NCI-H1930 (cell line): ENCODE results near the gene USP2.

Source experiments
- DNase-seq, 2 experiments: peaks; one replicate each; lab custom pipeline; 2025; lab: John Stamatoyannopoulos, UW

USP2 gene

GRCh38 chr11:119323532-119324033 lies 57.9 kb downstream of the USP2 start:
- DNase-seq, result peak; percentile 36 to 56

- no peak for DNase-seq
These were observed 58.5 kb downstream of the USP2 start for GRCh38 chr11:119322921-119323531.

- DNase-seq, result no peak
These were observed 59.1 kb downstream of the USP2 start for GRCh38 chr11:119322360-119322739.

- no peak for DNase-seq
These were observed 60.5 kb downstream of the USP2 start for GRCh38 chr11:119320776-119321524.

GRCh38 chr11:119320240-119320775 lies 61.2 kb downstream of the USP2 start:
- no peak for DNase-seq

GRCh38 chr11:119319700-119320239 lies 61.7 kb downstream of the USP2 start:
- DNase-seq, result no peak

- no peak for DNase-seq
These were observed 62.3 kb downstream of the USP2 start for GRCh38 chr11:119319136-119319699.

- DNase-seq, result no peak
These were observed 63.0 kb downstream of the USP2 start for GRCh38 chr11:119318240-119319135.

- no peak for DNase-seq
These were observed 63.8 kb downstream of the USP2 start for GRCh38 chr11:119317592-119318239.

- DNase-seq, result peak in 1 of 2 experiments; percentile 43
These were observed 64.5 kb downstream of the USP2 start, which contains the start of gene MCAM for GRCh38 chr11:119316729-119317591. TSS of gene MCAM (minus strand) at chr11:119317130. CDS start at chr11:119317101, 29 bp downstream.

GRCh38 chr11:119316016-119316728 lies 65.3 kb downstream of the USP2 start:
- DNase-seq, result no peak

GRCh38 chr11:119315131-119316015 lies 66.1 kb downstream of the USP2 start:
- no peak for DNase-seq

- DNase-seq, result no peak
These were observed 66.8 kb downstream of the USP2 start for GRCh38 chr11:119314726-119315125.

GRCh38 chr11:119310682-119311052 lies 70.8 kb downstream of the USP2 start:
- DNase-seq, result no peak

GRCh38 chr11:119309953-119310681 lies 71.4 kb downstream of the USP2 start:
- DNase-seq, result no peak

GRCh38 chr11:119309411-119309810 lies 72.1 kb downstream of the USP2 start:
- no peak for DNase-seq

GRCh38 chr11:119307974-119308373 lies 73.5 kb downstream of the USP2 start:
- no peak for DNase-seq

- DNase-seq, result no peak
These were observed 74.3 kb downstream of the USP2 start for GRCh38 chr11:119307219-119307618.
